H9 (cell line): ENCODE data around the gene STOM. TPM values are rescaled to one million over a fixed set of nuclear protein-coding genes. Genes with fewer than 3 reads are reported as not detected.
A peak's percentile ranks its signal among the peaks of the same experiment; 100 is the strongest.

Experiments
- DNase-seq: peaks from one replicate; pipeline ENCODE4 v3.0.0-alpha.2; 2017
- H2AFZ ChIP-seq: one replicate; pipeline ENCODE4 v1.6.1; 2013; ENCODE audit warnings: mild to moderate bottlenecking, low read length, control low read depth, moderate library complexity
- H2AK5ac ChIP-seq: 2 replicates; pipeline ENCODE4 v1.6.1; 2013; ENCODE audit warnings: low read length, control low read depth, mixed read lengths; ENCODE audit not compliant: insufficient read length
- H2BK120ac ChIP-seq: one replicate; pipeline ENCODE4 v1.6.1; 2013; ENCODE audit warnings: low read depth, mild to moderate bottlenecking, low read length, control low read depth, inconsistent platforms; ENCODE audit not compliant: poor library complexity, severe bottlenecking
- H2BK12ac ChIP-seq: 2 replicates; pipeline ENCODE4 v1.6.1; 2013; ENCODE audit warnings: low read length, control low read depth, mixed read lengths, low read depth; ENCODE audit not compliant: insufficient read length
- H2BK15ac ChIP-seq: 2 replicates; pipeline ENCODE4 v1.6.1; 2013; ENCODE audit warnings: low read depth, low read length, control low read depth
- H2BK20ac ChIP-seq: one replicate; pipeline ENCODE4 v1.6.1; 2013; ENCODE audit warnings: low read depth, mild to moderate bottlenecking, low read length, control low read depth, inconsistent platforms; ENCODE audit not compliant: poor library complexity, severe bottlenecking
- H2BK5ac ChIP-seq: 2 replicates; pipeline ENCODE4 v1.6.1; 2013; ENCODE audit warnings: low read length, control low read depth, mixed read lengths; ENCODE audit not compliant: insufficient read length
- H3K14ac ChIP-seq: 2 replicates; pipeline ENCODE4 v1.6.1; 2013; ENCODE audit warnings: low read length, control low read depth; ENCODE audit not compliant: insufficient read depth
- H3K18ac ChIP-seq: 2 replicates; pipeline ENCODE4 v1.6.1; 2013; ENCODE audit warnings: low read depth, mild to moderate bottlenecking, mixed read lengths, low read length, control low read depth; ENCODE audit not compliant: insufficient read length
- H3K23ac ChIP-seq: 2 replicates; pipeline ENCODE4 v1.6.1; 2013; ENCODE audit warnings: low read length, control low read depth, mixed read lengths, low read depth; ENCODE audit not compliant: insufficient read length
- H3K23me2 ChIP-seq: 2 replicates; pipeline ENCODE4 v1.6.1; 2013; ENCODE audit warnings: low read depth, mild to moderate bottlenecking, mixed read lengths, low read length, control low read depth; ENCODE audit not compliant: insufficient read length, poor library complexity, severe bottlenecking
- H3K27ac ChIP-seq: 2 replicates; pipeline ENCODE4 v1.5.1; 2013; ENCODE audit warnings: low read length, control low read depth, mixed read lengths, low read depth; ENCODE audit not compliant: insufficient read length
- H3K27me3 ChIP-seq: 2 replicates; pipeline ENCODE4 v1.6.1; 2013; ENCODE audit warnings: low read length, control low read depth, inconsistent platforms; ENCODE audit not compliant: insufficient read depth
- H3K4ac ChIP-seq: 2 replicates; pipeline ENCODE4 v1.6.1; 2013; ENCODE audit warnings: low read depth, mild to moderate bottlenecking, control low read depth, inconsistent platforms, low read length, moderate library complexity
- H3K4me1 ChIP-seq: 2 replicates; pipeline ENCODE4 v1.6.1; 2013; ENCODE audit warnings: low read length, control low read depth, inconsistent platforms; ENCODE audit not compliant: insufficient read depth
- H3K4me2 ChIP-seq: 2 replicates; pipeline ENCODE4 v1.6.1; 2013; ENCODE audit warnings: low read length, control low read depth, mixed read lengths; ENCODE audit not compliant: insufficient read length, insufficient read depth
- H3K56ac ChIP-seq: 2 replicates; pipeline ENCODE4 v1.6.1; 2013; ENCODE audit warnings: low read depth, mild to moderate bottlenecking, mixed read lengths, low read length, control low read depth; ENCODE audit not compliant: insufficient read length
- H3K79me1 ChIP-seq: 2 replicates; pipeline ENCODE4 v1.6.1; 2013; ENCODE audit warnings: low read depth, mild to moderate bottlenecking, moderate library complexity, low read length, control low read depth, inconsistent platforms; ENCODE audit not compliant: insufficient read depth, poor library complexity, severe bottlenecking
- H3K79me2 ChIP-seq: 2 replicates; pipeline ENCODE4 v1.6.1; 2013; ENCODE audit warnings: low read length, control low read depth, inconsistent platforms; ENCODE audit not compliant: insufficient read depth
- H3K9ac ChIP-seq: 2 replicates; pipeline ENCODE4 v1.6.1; 2013; ENCODE audit warnings: low read length, control low read depth, mixed read lengths; ENCODE audit not compliant: insufficient read length; ENCODE audit errors: extremely low read depth
- H3K9me3 ChIP-seq: one replicate; pipeline ENCODE4 v1.6.1; 2013; ENCODE audit warnings: low read depth, low read length, inconsistent platforms; ENCODE audit not compliant: control insufficient read depth
- H3T11ph ChIP-seq: one replicate; pipeline ENCODE4 v1.6.1; 2013; ENCODE audit warnings: mild to moderate bottlenecking, low read length, control low read depth, inconsistent platforms
- H4K20me1 ChIP-seq: one replicate; pipeline ENCODE4 v1.6.1; 2013; ENCODE audit not compliant: control insufficient read depth, insufficient read length, insufficient read depth
- H4K5ac ChIP-seq: 2 replicates; pipeline ENCODE4 v1.6.1; 2013; ENCODE audit warnings: low read depth, mild to moderate bottlenecking, mixed read lengths, low read length, control low read depth; ENCODE audit not compliant: insufficient read length
- H4K8ac ChIP-seq: replicated peaks from 2 replicates; pipeline ENCODE4 v1.6.1; 2013; ENCODE audit warnings: low read length, control low read depth, mixed read lengths, low read depth; ENCODE audit not compliant: insufficient read length
- H4K91ac ChIP-seq: 2 replicates; pipeline ENCODE4 v1.6.1; 2013; ENCODE audit warnings: low read depth, mild to moderate bottlenecking, moderate library complexity, mixed read lengths, low read length, control low read depth; ENCODE audit not compliant: insufficient read length
- H3K27ac Mint-ChIP-seq, 3 experiments: 2 replicates in 2 of 3; 3 replicates in 1 of 3; pipeline ENCODE4 v1.8.0; 2020 to 2021; ENCODE audit warnings: mixed read lengths in 3 of 3, mild to moderate bottlenecking in 1 of 3, moderate library complexity in 1 of 3
- H3K27me3 Mint-ChIP-seq: 2 replicates; pipeline ENCODE4 v1.8.0; 2021; ENCODE audit warnings: low read depth, mild to moderate bottlenecking, moderate library complexity, mixed read lengths
- H3K36me3 Mint-ChIP-seq, 3 experiments: 2 replicates in 2 of 3; 3 replicates in 1 of 3; pipeline ENCODE4 v1.8.0; 2020 to 2021; ENCODE audit warnings: low read depth in 3 of 3, mixed read lengths in 3 of 3; ENCODE audit not compliant: insufficient read depth in 1 of 3
- H3K4me1 Mint-ChIP-seq, 2 experiments: 2 replicates each; pipeline ENCODE4 v1.8.0; 2020; ENCODE audit warnings: mixed read lengths in 2 of 2
- H3K4me3 Mint-ChIP-seq, 2 experiments: 2 replicates in 1 of 2; 3 replicates in 1 of 2; pipeline ENCODE4 v1.8.0; 2020 to 2021; ENCODE audit warnings: mild to moderate bottlenecking in 2 of 2, mixed read lengths in 2 of 2, moderate library complexity in 1 of 2
- H3K9me3 Mint-ChIP-seq, 2 experiments: 2 replicates in 1 of 2; 3 replicates in 1 of 2; pipeline ENCODE4 v1.8.0; 2020; ENCODE audit warnings: mild to moderate bottlenecking in 2 of 2, mixed read lengths in 2 of 2, moderate library complexity in 1 of 2
- CTCF ChIP-seq: fragments of 200-600 bp; sonication (generic); conservative IDR thresholded peaks from 3 replicates; pipeline ENCODE4 v1.8.0; 2021; ENCODE audit warnings: antibody characterized with exemption, mild to moderate bottlenecking
- WGBS: extraction: QIAGEN DNeasy Blood & Tissue Kit; methylation state at CpG from one replicate; pipeline ENCODE4 v1.1.7; 2013; ENCODE audit warnings: missing lambda C conversion rate, low lambda C conversion rate, mixed read lengths; ENCODE audit not compliant: insufficient read length; ENCODE audit errors: extremely low coverage; 5-methylcytosine and 5-hydroxymethylcytosine counted together
- total RNA-seq: library from RNA; stranded (reverse); gene quantifications from 2 replicates; pipeline ENCODE4 v1.2.1, GENCODE V29; 2021

The STOM gene
- total RNA-seq, 1 experiment from 2014 or later, result 15.3 TPM

- Histone ChIP-seq H2BK12ac (no peak overlapping the region), H3K9me3 (no peaks in the 10 kb centered on the region), H3K18ac (no peak overlapping the region), H2BK5ac (no peak overlapping the region), H3K4ac (no peak overlapping the region), H3K4me2 (no peak overlapping the region), H4K20me1 (no peaks in the 10 kb centered on the region), H3K9ac (no peak overlapping the region), H3K27me3 (peaks cover 31% of the 10 kb centered on the region; the same call in 1 of the 2 replicates), H3K56ac (no peak overlapping the region), H3K79me2 (no peaks in the 10 kb centered on the region), H3K27ac (no peak overlapping the region), H2AK5ac (no peak overlapping the region), H3K14ac (no peak overlapping the region), H2BK120ac (no peak overlapping the region), H3T11ph (no peak overlapping the region), H3K23ac (no peak overlapping the region), H3K4me1 (peaks cover 12% of the 10 kb centered on the region), H2BK15ac (no peak overlapping the region), H4K91ac (no peak overlapping the region), H4K5ac (no peak overlapping the region), H3K23me2 (peaks cover 6% of the 10 kb centered on the region), H3K79me1 (no peaks in the 10 kb centered on the region), H4K8ac (no peak overlapping the region), H2BK20ac (no peak overlapping the region), H2AFZ (no peak overlapping the region)
- DNase-seq, result peak; percentile 86
- Mint-ChIP-seq H3K27ac (peak overlapping the region in 2 of 3 experiments; percentile 29 to 94; a peak in 4 of 7 replicates), H3K4me3 (peak overlapping the region; percentile 14 to 37; a peak in 4 of 5 replicates), H3K36me3 (peaks cover 0 to 2% (median 0%) of the 10 kb centered on the region in 3 experiments; a peak in 2 of 7 replicates), H3K9me3 (no peaks in the 10 kb centered on the region; a peak in 1 of 5 replicates), H3K4me1 (peaks cover 48 to 56% of the 10 kb centered on the region in 2 experiments), H3K27me3 (peaks cover 95% of the 10 kb centered on the region)
- WGBS, result no CpG with 5 or more reads among the region's 10 CpGs
- no peak for TF ChIP-seq CTCF
Observed at GRCh38 chr9:121289026-121289771, 80.9 kb downstream of the STOM start.

Other genes with a start within 250 kb of the STOM start
- gene RAB14, start 168.4 kb downstream of the STOM start, total RNA-seq, result 33.6 and 35.7 TPM in 2 replicates
- gene GSN, start 102.1 kb downstream of the STOM start, total RNA-seq, result 12.9 and 14.9 TPM in 2 replicates
- not detected in 2 replicates for gene GGTA1, start 129.6 kb upstream of the STOM start, total RNA-seq